IPS DF 6.9 (cell line): ENCODE results near the gene PLIN4.

ENCODE experiments used
- DNase-seq: peaks from one replicate; pipeline ENCODE4 v3.0.0-alpha.2; 2013; ENCODE audit warnings: low read depth, low spot score
- H3K27ac ChIP-seq: one replicate; pipeline ENCODE4 v1.5.1; 2013; ENCODE audit warnings: low read length, control low read depth
- H3K27me3 ChIP-seq: 2 replicates; pipeline ENCODE4 v1.6.1; 2013; ENCODE audit warnings: mild to moderate bottlenecking, low read length; ENCODE audit not compliant: control insufficient read depth, insufficient read depth
- H3K36me3 ChIP-seq: 2 replicates; pipeline ENCODE4 v1.6.1; 2013; ENCODE audit warnings: low read length; ENCODE audit not compliant: control insufficient read depth, insufficient read depth
- H3K4me1 ChIP-seq: 2 replicates; pipeline ENCODE4 v1.6.1; 2013; ENCODE audit warnings: low read length; ENCODE audit not compliant: control insufficient read depth, insufficient read depth
- H3K4me3 ChIP-seq: 2 replicates; pipeline ENCODE4 v1.5.1; 2013; ENCODE audit warnings: mild to moderate bottlenecking, low read length
- H3K9me3 ChIP-seq: 2 replicates; pipeline ENCODE4 v1.6.1; 2013; ENCODE audit warnings: low read length, inconsistent platforms; ENCODE audit not compliant: control insufficient read depth, insufficient read depth
- whole genome bisulfite sequencing: extraction: QIAGEN DNeasy Blood & Tissue Kit; methylation state at CpG from one replicate; pipeline ENCODE4 v1.1.7; 2013; ENCODE audit warnings: mixed read lengths, missing lambda C conversion rate; ENCODE audit not compliant: insufficient read length, insufficient coverage; 5-methylcytosine and 5-hydroxymethylcytosine counted together

The PLIN4 gene

GRCh38 chr19:4471403-4472173, 46.7 kb downstream of the PLIN4 start:
- 0 out of 2 replicates have a peak, but pooled peaks cover 5% of the 10 kb centered on the region for H3K4me1 ChIP-seq
- DNase-seq, result peak; percentile 100
- peaks cover 2% of the 10 kb centered on the region; the same call in 1 of the 2 replicates for H3K36me3 ChIP-seq
- H3K27ac ChIP-seq, result no peak overlapping the region
- H3K9me3 ChIP-seq, result no peaks in the 10 kb centered on the region
- no CpG with 5 or more reads among the region's 33 CpGs for WGBS
- no peaks in the 10 kb centered on the region for H3K27me3 ChIP-seq
- peak overlapping the region; percentile 23; the same call in 1 of the 2 replicates for H3K4me3 ChIP-seq

GRCh38 chr19:4467835-4468234, 50.5 kb downstream of the PLIN4 start:
- H3K9me3 ChIP-seq, result no peaks in the 10 kb centered on the region
- no peaks in the 10 kb centered on the region for H3K27me3 ChIP-seq
- no peak for DNase-seq
- H3K4me1 ChIP-seq, result no peaks in the 10 kb centered on the region
- no peak overlapping the region for H3K4me3 ChIP-seq
- no peak overlapping the region for H3K27ac ChIP-seq
- H3K36me3 ChIP-seq, result no peaks in the 10 kb centered on the region
- WGBS, result no CpG with 5 or more reads among the region's 3 CpGs

DNA sequence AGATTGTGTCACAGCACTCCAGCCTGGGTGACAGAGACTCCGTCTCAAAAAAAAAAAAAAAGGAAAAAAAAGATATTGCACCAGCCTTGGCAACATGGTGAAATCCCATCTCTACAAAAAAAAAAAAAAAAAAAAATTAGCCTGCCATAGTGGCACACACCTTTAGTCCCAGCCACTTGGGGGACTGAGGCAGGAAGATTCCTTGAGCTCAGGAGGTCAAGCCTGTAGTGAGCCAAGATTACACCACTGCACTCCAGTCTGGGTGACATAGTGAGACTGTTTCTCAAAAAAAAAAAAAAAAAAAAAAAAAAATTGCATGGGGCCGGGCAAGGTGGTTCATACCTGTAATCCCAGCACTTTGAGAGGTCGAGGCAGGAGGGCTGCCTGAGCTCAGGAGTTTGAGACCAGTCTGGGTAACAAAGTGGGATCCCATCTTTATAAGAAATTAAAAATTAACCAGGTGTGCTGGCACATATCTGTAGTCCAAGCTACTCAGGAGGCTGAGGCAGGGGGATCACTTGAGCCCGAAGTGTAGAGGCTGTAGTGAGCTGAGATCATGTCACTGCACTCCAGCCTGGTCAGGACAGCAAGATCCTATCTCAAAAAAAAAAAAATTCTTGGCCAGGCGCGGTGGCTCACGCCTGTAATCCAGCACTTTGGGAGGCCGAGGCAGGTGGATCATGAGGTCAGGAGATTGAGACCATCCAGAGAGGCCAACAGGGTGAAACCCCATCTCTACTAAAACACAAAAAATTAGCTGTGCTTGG, 53.3 kb downstream of the PLIN4 start:
- Histone ChIP-seq H3K27ac (no peak overlapping the region), H3K4me3 (no peak overlapping the region), H3K36me3 (no peaks in the 10 kb centered on the region), H3K9me3 (no peaks in the 10 kb centered on the region), H3K27me3 (no peaks in the 10 kb centered on the region), H3K4me1 (no peaks in the 10 kb centered on the region)
- DNase-seq, result no peak
- WGBS, result no CpG with 5 or more reads among the region's 8 CpGs

- peak; percentile 98 for DNase-seq
- H3K27ac ChIP-seq, result no peak within 1 kb of the TSS
- H3K4me3 ChIP-seq, result peak within 1 kb of the TSS; percentile 62; the same call in 1 of the 2 replicates
- no peaks in the 10 kb centered on the region; the same call in 1 of the 2 replicates for H3K4me1 ChIP-seq
- no peaks in the 10 kb centered on the region for H3K36me3 ChIP-seq
- H3K9me3 ChIP-seq, result no peaks in the 10 kb centered on the region
- WGBS, result no CpG with 5 or more reads among the region's 52 CpGs
- no peaks in the 10 kb centered on the region for H3K27me3 ChIP-seq
These were observed 60.5 kb downstream of the PLIN4 start, which contains the start of gene UBXN6 for GRCh38 chr19:4457654-4458395. Gene UBXN6, minus strand, starts transcription at chr19:4457794. Its CDS starts 97 bp downstream, at chr19:4457697.

DNA sequence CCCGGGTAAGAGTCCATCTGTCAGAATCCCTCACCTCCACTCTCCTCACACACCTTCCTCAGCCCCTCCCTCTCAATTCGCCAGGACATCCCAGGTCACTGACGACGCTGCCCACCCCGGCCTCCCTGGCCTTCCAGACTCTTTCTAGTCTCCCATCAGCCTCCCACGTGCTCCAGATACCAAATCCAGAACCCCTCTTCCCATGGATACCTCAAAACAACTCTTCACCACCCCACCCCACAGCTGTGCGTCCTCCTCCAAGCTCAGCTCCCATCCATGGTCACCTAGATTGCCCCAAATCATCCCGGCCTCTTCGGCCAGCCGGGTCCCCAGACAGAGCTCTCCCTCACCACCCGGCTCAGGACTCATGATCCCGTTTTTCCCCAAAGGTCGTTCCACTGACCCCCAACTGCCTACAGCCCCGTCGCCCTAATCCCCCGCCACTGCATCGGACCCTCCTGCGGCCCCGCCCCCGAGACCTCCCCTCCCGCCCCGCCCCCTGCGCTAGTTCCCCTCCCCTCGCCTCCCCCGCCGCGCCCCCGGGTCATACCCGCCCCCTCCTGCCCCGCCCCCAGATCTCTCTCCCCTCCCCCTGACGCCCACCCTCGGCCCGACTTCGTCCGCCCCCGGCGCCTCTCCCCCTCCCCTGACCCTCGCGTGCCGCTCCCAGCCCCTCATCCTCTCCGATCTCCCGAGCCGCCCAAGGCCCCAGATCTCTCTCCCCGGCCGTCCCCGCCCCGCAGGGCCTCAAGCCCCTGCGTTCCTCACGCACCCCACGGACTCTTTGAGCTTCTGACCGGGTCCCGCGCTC, 61.2 kb downstream of the PLIN4 start:
- H3K36me3 ChIP-seq, result peaks cover 2% of the 10 kb centered on the region; the same call in 1 of the 2 replicates
- no peak for DNase-seq

DNA sequence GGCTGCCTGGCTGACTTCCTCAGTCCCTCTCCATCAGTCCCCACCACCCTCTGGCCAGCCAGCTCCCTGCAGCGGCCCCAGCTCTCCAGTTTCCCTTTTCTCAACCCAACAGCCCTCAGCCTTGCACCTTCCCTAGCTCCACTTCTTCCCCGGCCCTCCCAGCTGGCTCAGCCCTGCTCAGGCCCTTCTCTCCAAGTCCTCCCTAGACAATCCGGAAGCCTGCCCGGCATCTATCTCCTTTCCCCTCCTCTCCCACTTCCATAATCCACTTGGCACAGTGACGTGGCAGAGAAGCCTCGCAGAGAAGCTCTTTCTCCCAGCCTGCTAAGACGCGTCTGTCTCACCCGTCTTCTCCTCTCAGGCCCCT, 61.8 kb downstream of the PLIN4 start:
- Histone ChIP-seq H3K4me1 (no peaks in the 10 kb centered on the region; the same call in 1 of the 2 replicates), H3K36me3 (peaks cover 3% of the 10 kb centered on the region; the same call in 1 of the 2 replicates), H3K27me3 (no peaks in the 10 kb centered on the region), H3K4me3 (no peak overlapping the region; the same call in 1 of the 2 replicates), H3K9me3 (no peaks in the 10 kb centered on the region), H3K27ac (no peak overlapping the region)
- no CpG with 5 or more reads among the region's 9 CpGs for WGBS
- DNase-seq, result no peak

More for the DNA sequence above, 61.2 kb downstream of the PLIN4 start:
- Histone ChIP-seq H3K27ac (no peak overlapping the region), H3K9me3 (no peaks in the 10 kb centered on the region), H3K27me3 (no peaks in the 10 kb centered on the region), H3K4me1 (no peaks in the 10 kb centered on the region; the same call in 1 of the 2 replicates), H3K4me3 (peak overlapping the region; percentile 62; the same call in 1 of the 2 replicates)
- no CpG with 5 or more reads among the region's 53 CpGs for WGBS

DNA sequence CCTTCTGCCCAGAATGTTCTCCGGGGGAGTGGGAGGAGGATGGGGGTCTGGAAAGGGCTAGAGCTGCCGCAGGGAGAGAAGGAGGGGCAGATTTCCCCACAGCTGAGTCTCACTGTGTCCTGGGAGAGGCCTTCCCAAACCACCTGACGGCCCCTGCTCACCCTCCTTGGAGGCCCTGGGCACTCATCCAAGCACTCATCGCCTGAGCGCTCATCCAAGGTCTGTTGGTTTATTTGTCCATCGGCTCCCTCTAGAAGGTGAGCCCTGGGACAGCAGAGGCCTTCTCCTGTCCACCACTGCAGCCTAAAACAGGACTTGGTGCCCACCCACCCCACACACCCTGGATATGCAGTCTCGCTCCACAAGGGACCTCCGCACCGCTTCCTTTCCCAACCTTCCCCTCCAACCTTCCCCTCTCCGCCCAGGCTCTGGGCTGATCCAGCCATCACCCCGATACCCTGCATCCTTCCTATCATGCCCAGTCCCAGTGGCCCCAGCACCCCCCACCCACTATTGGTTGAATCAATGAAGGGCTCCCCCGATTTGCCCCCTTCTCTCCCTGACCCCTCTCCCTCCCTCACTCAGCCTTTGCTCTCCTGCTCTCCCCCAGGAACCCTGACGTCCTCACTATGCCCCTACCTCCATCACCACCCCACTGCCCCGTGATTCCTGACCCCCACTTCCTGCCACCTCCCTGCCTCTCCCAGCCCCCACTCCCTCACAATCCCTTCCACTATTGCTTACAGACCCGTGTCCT, 62.4 kb downstream of the PLIN4 start:
- no CpG with 5 or more reads among the region's 15 CpGs for WGBS
- Histone ChIP-seq H3K27ac (no peak overlapping the region), H3K9me3 (no peaks in the 10 kb centered on the region), H3K4me3 (no peak overlapping the region), H3K4me1 (no peaks in the 10 kb centered on the region; the same call in 1 of the 2 replicates), H3K27me3 (no peaks in the 10 kb centered on the region), H3K36me3 (peaks cover 3% of the 10 kb centered on the region; the same call in 1 of the 2 replicates)
- no peak for DNase-seq

DNA sequence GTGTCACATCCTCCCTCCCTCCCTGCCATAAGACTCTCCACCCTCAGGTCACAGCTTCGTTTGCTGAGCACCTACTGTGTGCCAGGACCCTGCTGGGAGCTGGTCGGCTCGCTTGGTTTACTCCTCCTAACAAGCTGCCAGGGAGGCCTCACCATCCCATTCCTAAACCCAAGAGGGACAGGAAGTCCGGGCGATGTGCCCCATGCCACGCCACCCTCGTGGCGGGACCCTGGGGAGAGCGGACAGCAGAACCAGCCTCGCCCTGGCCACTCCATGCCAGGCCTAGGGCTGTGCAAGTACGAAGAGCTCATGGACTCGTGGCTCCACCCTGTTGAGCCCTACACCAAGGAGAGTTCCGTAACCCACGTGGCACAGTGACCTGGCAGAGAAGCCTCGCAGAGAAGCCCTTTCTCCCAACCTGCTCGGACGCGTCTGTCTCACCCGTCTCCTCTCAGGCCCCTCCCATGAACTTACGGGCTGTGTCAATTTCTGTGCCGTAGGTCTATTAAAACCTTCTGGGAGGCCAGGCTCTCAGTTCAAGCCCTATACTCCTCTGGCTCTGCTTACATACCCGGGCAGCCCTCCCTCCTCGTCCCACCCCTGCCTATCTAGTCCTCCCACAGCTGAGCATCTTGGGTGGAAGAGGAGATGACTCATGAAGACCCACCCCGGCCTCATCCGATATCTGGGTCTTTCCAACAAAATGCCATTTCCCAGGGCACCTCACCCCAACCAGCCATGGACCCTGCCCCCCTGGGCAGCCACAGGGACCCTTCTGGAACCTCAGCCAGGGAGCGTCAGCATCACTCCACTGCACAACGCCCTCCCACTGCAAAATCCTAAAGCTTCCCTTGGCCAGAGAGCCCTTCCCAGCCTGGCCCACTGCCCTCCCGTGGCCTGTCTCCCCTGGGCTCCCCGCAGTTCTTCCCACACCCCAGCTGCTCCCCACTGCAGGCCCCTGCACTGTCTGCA, 63.3 kb downstream of the PLIN4 start:
- Histone ChIP-seq H3K9me3 (no peaks in the 10 kb centered on the region), H3K4me1 (no peaks in the 10 kb centered on the region; the same call in 1 of the 2 replicates), H3K36me3 (peaks cover 3% of the 10 kb centered on the region; the same call in 1 of the 2 replicates), H3K27me3 (no peaks in the 10 kb centered on the region), H3K27ac (no peak overlapping the region), H3K4me3 (no peak overlapping the region)
- no CpG with 5 or more reads among the region's 29 CpGs for WGBS
- DNase-seq, result no peak
